GM18505 (cell line): ENCODE measurements around the gene METTL13.

ENCODE experiments used
- ATAC-seq: cut with Tn5 transposase; IDR thresholded peaks from one replicate; pipeline ENCODE4 v1.9.1; 2021; ENCODE audit not compliant: unreplicated experiment
- POLR2A ChIP-seq: IDR thresholded peaks from 4 replicates; pipeline ENCODE4 v1.6.1; 2011; ENCODE audit warnings: borderline replicate concordance; ENCODE audit not compliant: insufficient read depth, insufficient read length; ENCODE audit errors: extremely low read depth

Gene METTL13

GRCh38 chr1:171800851-171801250 is 19.4 kb downstream of the METTL13 start:
- TF ChIP-seq POLR2A, result no peak
- ATAC-seq, result no peak

- no peak for ATAC-seq
- no peak for TF ChIP-seq POLR2A
Observed at GRCh38 chr1:171801487-171801891, 20.0 kb downstream of the METTL13 start.

GRCh38 chr1:171802207-171802606 is 20.7 kb downstream of the METTL13 start:
- no peak for TF ChIP-seq POLR2A
- ATAC-seq, result no peak

- no peak for ATAC-seq
- TF ChIP-seq POLR2A, result no peak
Observed at GRCh38 chr1:171803045-171803444, 21.6 kb downstream of the METTL13 start.

GRCh38 chr1:171803461-171804022 is 22.1 kb downstream of the METTL13 start:
- no peak for ATAC-seq
- TF ChIP-seq POLR2A, result no peak

- peak; percentile 74 for ATAC-seq
- TF ChIP-seq POLR2A, result no peak
Observed at GRCh38 chr1:171805395-171806115, 24.1 kb downstream of the METTL13 start.

GRCh38 chr1:171807556-171807955 is 26.1 kb downstream of the METTL13 start:
- no peak for ATAC-seq
- TF ChIP-seq POLR2A, result no peak

- no peak for TF ChIP-seq POLR2A
- no peak for ATAC-seq
Observed at GRCh38 chr1:171809834-171810233, 28.4 kb downstream of the METTL13 start.

- ATAC-seq, result no peak
- TF ChIP-seq POLR2A, result no peak
Observed at GRCh38 chr1:171811672-171812071, 30.2 kb downstream of the METTL13 start.

- ATAC-seq, result no peak
- no peak for TF ChIP-seq POLR2A
Observed at GRCh38 chr1:171814692-171815091, 33.2 kb downstream of the METTL13 start.

GRCh38 chr1:171816300-171816901 is 34.9 kb downstream of the METTL13 start:
- ATAC-seq, result no peak
- no peak for TF ChIP-seq POLR2A

- no peak for TF ChIP-seq POLR2A
- peak; percentile 64 for ATAC-seq
Observed at GRCh38 chr1:171817511-171818265, 36.2 kb downstream of the METTL13 start.

GRCh38 chr1:171819946-171820345 is 38.5 kb downstream of the METTL13 start:
- no peak for TF ChIP-seq POLR2A
- no peak for ATAC-seq
